GM20431 (cell line): Measurements from ENCODE around the gene WWOX.
"Not testable (repeated sequence)": the region's sequence is repeated elsewhere in the genome, so short reads cannot be mapped to it uniquely, and the experiment has no call there.

ENCODE experiments used
- in situ Hi-C: fragments of 300-500 bp; cut with MseI, MboI; formaldehyde crosslinking; loops from one replicate; pipeline ENCODE4 v1.15.0; 2020; ENCODE audit warnings: low sequenced_read_pairs; ENCODE audit not compliant: unreplicated experiment

WWOX gene

GRCh38 chr16:79195938-79196337, 1096.5 kb downstream of the WWOX start:
- in situ Hi-C loops: no loop called here

DNA sequence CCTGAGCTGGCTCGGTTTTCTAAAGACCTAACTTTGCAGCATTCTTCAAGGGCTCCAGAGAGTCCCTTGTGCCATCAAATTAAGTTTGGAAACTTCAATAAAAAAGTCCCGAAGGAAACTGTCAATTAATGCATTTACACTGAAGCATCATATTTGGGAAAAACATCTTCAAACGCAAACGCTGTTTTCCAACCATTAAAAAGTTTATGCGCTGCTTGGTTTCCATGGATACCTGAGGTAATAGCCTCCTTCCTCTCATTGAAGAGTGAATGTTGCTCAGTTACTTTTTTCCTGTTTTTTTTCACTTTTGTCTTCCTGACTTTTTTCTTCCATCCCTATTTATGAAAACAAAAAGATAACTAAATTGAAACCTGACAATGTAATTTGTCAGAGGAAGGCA, 1102.0 kb downstream of the WWOX start:
- in situ Hi-C loops: no loop called here

DNA sequence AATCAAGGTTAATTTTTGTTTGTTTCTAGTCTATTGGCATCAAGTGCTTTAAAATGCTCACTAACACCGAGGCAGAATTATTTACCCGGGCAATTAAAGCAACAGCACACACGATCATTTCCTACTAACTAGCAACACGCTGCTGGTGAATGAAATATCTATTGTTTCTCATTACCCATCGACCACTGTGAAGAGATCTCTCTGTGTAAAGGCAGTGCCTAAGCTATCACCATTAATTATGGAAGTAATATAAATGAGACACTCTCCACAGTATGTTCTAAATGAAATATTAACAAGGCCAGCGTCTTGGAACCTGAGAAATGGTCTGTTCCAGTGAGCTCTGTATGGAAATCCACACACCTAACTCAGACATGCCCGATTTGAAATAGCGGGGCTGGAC, 1103.5 kb downstream of the WWOX start:
- in situ Hi-C loops: no loop called here

DNA sequence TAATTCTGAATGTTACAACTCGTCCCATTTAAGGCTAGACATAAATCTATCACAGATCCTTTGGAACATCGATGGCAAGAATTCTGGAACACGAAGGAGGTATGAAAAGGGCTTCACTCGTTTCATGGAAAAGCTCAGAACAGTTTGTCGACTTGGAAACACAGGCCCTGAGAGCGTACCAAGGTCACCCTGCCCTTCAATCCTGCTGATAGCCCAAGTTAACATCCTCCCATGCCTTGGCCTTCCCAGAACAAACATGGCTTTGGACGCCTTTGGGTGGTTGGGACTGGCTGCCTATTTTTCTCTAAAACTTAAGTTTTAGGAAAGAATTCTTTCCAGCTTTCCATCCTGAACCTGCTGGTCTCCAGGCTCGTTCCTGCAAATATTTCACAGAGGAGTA, 1105.0 kb downstream of the WWOX start:
- in situ Hi-C loops: no loop called here

DNA sequence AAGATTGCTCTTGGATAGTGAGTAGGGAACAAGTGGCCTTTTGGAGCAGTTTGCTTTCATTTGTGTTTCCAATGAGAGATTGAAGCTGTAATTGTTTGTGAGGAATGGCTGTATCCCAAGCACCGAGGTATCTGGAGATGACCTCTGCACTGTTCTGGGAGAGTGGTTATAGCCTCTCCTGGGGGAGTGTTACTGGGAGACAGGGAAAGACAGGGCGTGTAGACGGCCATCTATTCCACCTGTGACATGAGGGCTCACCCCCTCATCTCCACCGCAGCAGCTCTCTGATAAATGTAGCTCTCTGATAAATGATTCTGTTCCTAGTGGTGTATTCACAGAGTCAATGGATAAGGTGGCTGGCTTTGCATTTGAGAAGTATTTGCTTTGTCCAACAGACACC, 1107.4 kb downstream of the WWOX start:
- in situ Hi-C loops: no loop called here

GRCh38 chr16:79209308-79209707, 1109.9 kb downstream of the WWOX start:
- in situ Hi-C loops: no loop called here

- in situ Hi-C loops: no loop called here
These were observed 1111.2 kb downstream of the WWOX start for GRCh38 chr16:79210607-79211006.

DNA sequence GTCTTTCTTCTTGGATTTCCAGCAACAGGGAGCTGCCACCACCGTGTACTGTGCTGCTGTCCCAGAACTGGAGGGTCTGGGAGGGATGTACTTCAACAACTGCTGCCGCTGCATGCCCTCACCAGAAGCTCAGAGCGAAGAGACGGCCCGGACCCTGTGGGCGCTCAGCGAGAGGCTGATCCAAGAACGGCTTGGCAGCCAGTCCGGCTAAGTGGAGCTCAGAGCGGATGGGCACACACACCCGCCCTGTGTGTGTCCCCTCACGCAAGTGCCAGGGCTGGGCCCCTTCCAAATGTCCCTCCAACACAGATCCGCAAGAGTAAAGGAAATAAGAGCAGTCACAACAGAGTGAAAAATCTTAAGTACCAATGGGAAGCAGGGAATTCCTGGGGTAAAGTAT, 1112.1 kb downstream of the WWOX start:
- in situ Hi-C loops: no loop called here

DNA sequence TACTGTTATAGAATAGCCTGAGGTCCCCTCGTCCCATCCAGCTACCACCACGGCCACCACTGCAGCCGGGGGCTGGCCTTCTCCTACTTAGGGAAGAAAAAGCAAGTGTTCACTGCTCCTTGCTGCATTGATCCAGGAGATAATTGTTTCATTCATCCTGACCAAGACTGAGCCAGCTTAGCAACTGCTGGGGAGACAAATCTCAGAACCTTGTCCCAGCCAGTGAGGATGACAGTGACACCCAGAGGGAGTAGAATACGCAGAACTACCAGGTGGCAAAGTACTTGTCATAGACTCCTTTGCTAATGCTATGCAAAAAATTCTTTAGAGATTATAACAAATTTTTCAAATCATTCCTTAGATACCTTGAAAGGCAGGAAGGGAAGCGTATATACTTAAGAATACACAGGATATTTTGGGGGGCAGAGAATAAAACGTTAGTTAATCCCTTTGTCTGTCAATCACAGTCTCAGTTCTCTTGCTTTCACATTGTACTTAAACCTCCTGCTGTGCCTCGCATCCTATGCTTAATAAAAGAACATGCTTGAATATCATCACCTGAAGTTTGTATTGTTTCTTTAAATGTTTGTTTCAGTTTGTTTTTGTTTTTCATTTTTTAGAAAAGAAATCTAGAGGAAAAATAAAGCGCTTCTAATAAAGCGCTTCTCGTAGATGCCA, 1112.8 kb downstream of the WWOX start:
- in situ Hi-C loops: no loop called here

DNA sequence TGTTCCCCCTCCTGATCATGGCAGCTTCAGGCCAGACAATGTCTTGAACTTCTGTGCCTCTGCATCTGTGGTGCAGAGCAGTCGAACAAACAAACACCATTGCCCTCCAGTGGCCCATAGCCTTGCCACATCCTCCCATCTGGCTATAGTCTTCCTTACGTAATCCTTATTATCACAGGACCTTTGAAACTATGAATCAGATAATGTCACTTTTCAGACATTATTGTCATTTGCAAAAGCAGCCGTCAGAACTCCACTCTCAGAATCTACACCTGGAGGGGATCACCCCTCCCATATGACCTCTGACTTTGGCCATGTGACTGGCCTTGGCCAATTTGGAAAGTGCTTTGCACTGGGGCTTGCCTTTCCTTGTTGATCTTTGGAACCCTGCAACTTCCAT, 1113.8 kb downstream of the WWOX start:
- in situ Hi-C loops: no loop called here

- in situ Hi-C loops: no loop called here
These were observed 1115.8 kb downstream of the WWOX start for GRCh38 chr16:79215289-79215688.

DNA sequence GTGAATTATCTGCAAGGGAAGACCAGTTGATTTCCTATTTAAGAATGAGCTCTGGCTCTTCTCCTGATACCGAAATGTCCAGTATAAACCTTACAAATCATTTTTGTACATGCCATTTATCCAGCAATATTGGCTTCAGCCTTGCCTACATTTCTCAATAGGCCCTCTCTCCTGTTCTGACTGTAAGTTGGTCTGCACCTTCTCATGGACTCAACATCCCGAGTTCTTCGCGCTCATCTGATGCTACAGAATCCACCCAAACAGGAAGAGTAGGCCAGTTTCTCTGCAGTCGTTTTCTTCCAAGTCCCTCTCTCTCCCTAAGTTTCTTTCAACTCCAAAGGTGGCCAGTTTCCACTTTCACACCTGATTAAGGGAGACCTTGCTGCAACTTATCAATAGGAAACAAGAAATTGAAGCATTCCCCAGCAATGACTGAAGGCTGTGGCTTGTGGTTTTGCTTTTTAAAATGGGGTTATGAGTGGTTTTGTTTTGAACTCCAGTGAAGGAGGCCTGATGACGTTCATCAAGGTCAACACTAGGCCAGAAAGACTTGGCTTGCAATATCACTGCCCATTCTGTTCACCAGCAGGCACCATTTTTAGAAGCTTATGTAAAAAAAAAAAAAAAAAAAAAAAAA, 1118.0 kb downstream of the WWOX start:
- in situ Hi-C loops: no loop called here

GRCh38 chr16:79218351-79218750, 1118.9 kb downstream of the WWOX start:
- in situ Hi-C loops: no loop called here

DNA sequence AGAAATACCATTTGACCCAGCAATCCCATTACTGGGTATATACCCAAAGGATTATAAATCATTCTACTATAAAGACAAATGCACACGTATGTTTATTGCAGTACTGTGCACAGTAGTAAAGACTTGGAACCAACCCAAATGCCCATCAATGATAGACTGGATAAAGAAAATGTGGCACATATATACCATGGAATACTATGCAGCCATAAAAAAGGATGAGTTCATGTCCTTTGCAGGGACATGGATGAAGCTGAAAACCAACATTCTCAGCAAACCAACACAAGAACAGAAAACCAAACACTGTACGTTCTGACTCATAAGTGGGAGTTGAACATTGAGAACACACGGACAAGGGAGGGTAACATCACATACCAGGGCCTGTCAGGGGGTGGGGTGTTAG, 1126.5 kb downstream of the WWOX start:
- in situ Hi-C loops: not testable (repeated sequence)

DNA sequence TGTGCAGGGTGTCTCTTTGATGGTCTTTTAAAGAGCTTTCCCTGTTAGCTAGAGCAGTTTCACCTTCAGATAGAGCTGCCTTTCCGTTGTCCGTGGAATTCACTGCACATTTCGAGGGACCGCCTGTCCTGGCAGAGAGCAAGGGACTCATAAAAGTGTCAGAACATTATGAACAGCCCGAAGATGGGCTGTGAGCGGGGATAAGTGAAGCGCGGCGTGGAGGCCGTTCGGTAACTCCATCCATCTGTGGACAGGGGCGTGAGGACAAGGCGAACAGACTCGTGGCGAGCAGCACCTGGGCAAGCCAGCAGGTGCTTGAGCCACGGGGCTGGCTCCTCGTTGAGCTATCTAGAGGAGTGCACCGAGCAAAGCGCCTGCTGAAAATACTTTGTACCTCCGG, 1129.9 kb downstream of the WWOX start:
- in situ Hi-C loops: no loop called here

DNA sequence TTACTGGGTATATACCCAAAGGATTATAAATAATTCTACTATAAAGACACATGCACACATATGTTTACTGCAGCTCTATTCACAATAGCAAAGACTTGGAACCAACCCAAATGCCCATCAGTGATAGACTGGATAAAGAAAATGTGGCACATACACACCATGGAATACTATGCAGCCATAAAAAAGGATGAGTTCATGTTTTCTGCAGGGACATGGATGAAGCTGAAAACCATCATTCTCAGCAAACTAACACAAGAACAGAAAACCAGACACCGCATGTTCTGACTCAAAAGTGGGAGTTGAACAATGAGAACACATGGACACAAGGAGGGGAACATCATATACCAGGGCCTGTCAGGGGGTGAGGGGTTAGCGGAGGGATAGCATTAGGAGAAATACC, 1146.2 kb downstream of the WWOX start:
- in situ Hi-C loops: not testable (repeated sequence)

- in situ Hi-C loops: no loop called here
These were observed 1147.9 kb downstream of the WWOX start for GRCh38 chr16:79247386-79247785.

DNA sequence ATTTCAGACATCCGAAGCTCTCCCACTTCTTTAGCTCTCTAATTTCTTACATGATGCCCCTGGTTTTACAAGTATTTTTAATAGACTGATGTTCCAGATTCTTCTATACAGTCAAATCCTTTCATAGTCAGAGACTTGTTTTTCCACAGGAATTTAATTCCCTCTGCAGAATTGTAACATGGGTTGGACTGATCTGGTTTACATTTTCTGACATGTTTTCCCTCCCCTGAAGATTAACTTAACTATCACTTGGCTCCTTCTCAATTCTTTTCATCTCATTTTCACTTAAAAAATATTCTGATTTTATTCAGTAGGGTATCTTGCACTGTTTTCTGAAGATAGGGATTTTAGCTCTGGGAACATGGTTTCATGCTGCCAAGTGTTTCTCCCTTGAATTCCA, 1148.9 kb downstream of the WWOX start:
- in situ Hi-C loops: no loop called here

DNA sequence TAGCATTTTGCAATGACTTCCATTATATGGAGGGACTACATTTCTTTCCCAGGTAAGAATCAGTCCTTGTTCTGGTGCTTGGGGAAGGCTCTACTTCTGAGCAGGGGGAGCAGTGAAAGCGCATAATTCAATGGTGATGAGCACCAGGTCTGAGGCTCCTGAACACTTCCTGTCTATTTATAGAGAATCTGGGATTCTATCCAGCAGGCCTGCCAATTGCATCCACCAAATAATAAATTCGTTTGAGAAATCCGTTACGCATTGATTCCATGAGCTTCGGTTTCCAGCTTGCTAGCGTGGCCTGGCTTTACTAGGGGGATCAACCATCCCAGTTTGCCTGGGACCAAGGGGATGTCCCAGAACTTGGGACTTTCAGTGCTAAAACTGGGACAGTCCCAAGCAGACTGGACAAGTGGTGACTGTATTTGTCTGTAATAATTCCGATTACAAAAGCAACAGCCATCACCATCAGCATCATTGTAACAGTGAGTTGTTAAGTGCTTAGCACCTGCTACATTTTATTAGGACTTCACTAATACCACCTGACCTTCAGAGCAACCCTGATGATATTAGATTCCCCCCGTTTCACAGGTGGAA, 1151.1 kb downstream of the WWOX start:
- in situ Hi-C loops: no loop called here

GRCh38 chr16:79253100-79253631, 1153.7 kb downstream of the WWOX start:
- in situ Hi-C loops: no loop called here

GRCh38 chr16:79257953-79258490, 1158.6 kb downstream of the WWOX start:
- in situ Hi-C loops: no loop called here
